ENCODE results near the gene CCDC27. TPM values are rescaled to one million over a fixed set of nuclear protein-coding genes. Genes with fewer than 3 reads are reported as not detected.

CCDC27 gene
- total and polyA plus RNA-seq, 3 donors from 2014 or later, result 10.6 to 28.4 (median 18.3) TPM

GRCh38 chr1:3820316-3820715 is 68.1 kb downstream of the CCDC27 start:
- Histone ChIP-seq H3K27me3 (no peaks in the 10 kb centered on the region), H3K4me3 (no peak overlapping the region), H3K36me3 (ENCODE audit: low read depth, missing control alignments) (no peaks in the 10 kb centered on the region), H3K4me1 (no peaks in the 10 kb centered on the region), H3K9me3 (no peaks in the 10 kb centered on the region), H3K27ac (no peak overlapping the region)
- no peak for DNase-seq
- intact Hi-C loops (cut with DNase I; ENCODE audit: low total_unique reads), result no loop called here
- TF ChIP-seq CTCF (IDR thresholded peaks at IDR 0.05), result no peak
- TF ChIP-seq POLR2A (IDR thresholded peaks at IDR 0.05), result no peak
- WGBS, 2 donors, result 85 to 87% methylated on average over 8 of the region's 8 CpGs

GRCh38 chr1:3821004-3821403 is 68.8 kb downstream of the CCDC27 start:
- TF ChIP-seq CTCF (IDR thresholded peaks at IDR 0.05), result no peak
- no peak for TF ChIP-seq POLR2A (IDR thresholded peaks at IDR 0.05)
- 86 to 90% methylated on average over 6 of the region's 6 CpGs for WGBS, 2 donors
- intact Hi-C loops (cut with DNase I; ENCODE audit: low total_unique reads), result no loop called here
- DNase-seq, result no peak
- Histone ChIP-seq H3K9me3 (no peaks in the 10 kb centered on the region), H3K27me3 (no peaks in the 10 kb centered on the region), H3K36me3 (ENCODE audit: low read depth, missing control alignments) (no peaks in the 10 kb centered on the region), H3K4me1 (no peaks in the 10 kb centered on the region), H3K27ac (no peak overlapping the region), H3K4me3 (no peak overlapping the region)

Small RNA genes within 50 kb of the gene (small RNA-seq; reads per million reads assigned to genes)
- gene RF02197 (0 reads per million in 2 donors), gene RN7SL574P (0 reads per million in 2 donors)

Other genes starting within 250 kb of the CCDC27 start
- gene MEGF6, start 140.9 kb upstream of the CCDC27 start, total RNA-seq, result 10 to 100 TPM; 16.1 to 26.4 TPM
- 9.0 TPM for gene MEGF6, start 140.9 kb upstream of the CCDC27 start, polyA plus RNA-seq (ENCODE audit: insufficient read depth, low read depth, low replicate concordance)
- gene TPRG1L, start 127.4 kb upstream of the CCDC27 start, total RNA-seq, result 10 to 100 TPM; 30.6 to 33.3 TPM
- gene TPRG1L, start 127.4 kb upstream of the CCDC27 start, polyA plus RNA-seq (ENCODE audit: insufficient read depth, low read depth, low replicate concordance), result 40.9 TPM
- gene WRAP73, start 102.3 kb upstream of the CCDC27 start, total RNA-seq, result 10 to 100 TPM; 26.1 to 34.2 TPM
- gene WRAP73, start 102.3 kb upstream of the CCDC27 start, polyA plus RNA-seq (ENCODE audit: insufficient read depth, low read depth, low replicate concordance), result 32.5 TPM
- 1 to 10 TPM; 1.3 to 1.5 TPM for gene TP73, start 99.9 kb upstream of the CCDC27 start, total RNA-seq
- 2.2 TPM for gene TP73, start 99.9 kb upstream of the CCDC27 start, polyA plus RNA-seq (ENCODE audit: insufficient read depth, low read depth, low replicate concordance)
- gene SMIM1, start 20.3 kb downstream of the CCDC27 start, total RNA-seq, result 100 to 1,000 TPM; 205 to 213 TPM
- 92.9 TPM for gene SMIM1, start 20.3 kb downstream of the CCDC27 start, polyA plus RNA-seq (ENCODE audit: insufficient read depth, low read depth, low replicate concordance)
- gene LRRC47, start 44.0 kb downstream of the CCDC27 start, total RNA-seq, result 10 to 100 TPM; 45.9 to 46.6 TPM
- gene LRRC47, start 44.0 kb downstream of the CCDC27 start, polyA plus RNA-seq (ENCODE audit: insufficient read depth, low read depth, low replicate concordance), result 27.6 TPM
- 10 to 100 TPM; 41.5 to 55.1 TPM for gene CEP104, start 104.8 kb downstream of the CCDC27 start, total RNA-seq
- 80.4 TPM for gene CEP104, start 104.8 kb downstream of the CCDC27 start, polyA plus RNA-seq (ENCODE audit: insufficient read depth, low read depth, low replicate concordance)
- 1 to 10 TPM; 6.9 to 8.4 TPM for gene DFFB, start 105.0 kb downstream of the CCDC27 start, total RNA-seq
- 3.4 TPM for gene DFFB, start 105.0 kb downstream of the CCDC27 start, polyA plus RNA-seq (ENCODE audit: insufficient read depth, low read depth, low replicate concordance)
- gene C1orf174, start 147.8 kb downstream of the CCDC27 start, total RNA-seq, result 10 to 100 TPM; 28.8 to 29.7 TPM
- 22.9 TPM for gene C1orf174, start 147.8 kb downstream of the CCDC27 start, polyA plus RNA-seq (ENCODE audit: insufficient read depth, low read depth, low replicate concordance)